SJSA1 (cell line): ENCODE results near the gene ATRNL1. TPM values are rescaled to one million over a fixed set of nuclear protein-coding genes. Genes with fewer than 3 reads are reported as not detected.

Experiments used
- DNase-seq, 2 experiments: peaks; one replicate each; pipeline ENCODE4 v3.0.0-alpha.2; 2015 to 2020; ENCODE audit warnings: low spot score in 2 of 2, low read depth in 1 of 2
- H3K27ac ChIP-seq: fragments of 250-450 bp; sonication (Bioruptor Pico); 2 replicates; pipeline ENCODE4 v1.5.1; 2020; ENCODE audit warnings: mild to moderate bottlenecking, moderate library complexity
- H3K27me3 ChIP-seq: fragments of 250-450 bp; sonication (Bioruptor Pico); replicated peaks from 2 replicates; pipeline ENCODE4 v1.5.1; 2020; ENCODE audit warnings: mild to moderate bottlenecking, moderate library complexity
- H3K36me3 ChIP-seq: fragments of 250-450 bp; sonication (Bioruptor Pico); 2 replicates; pipeline ENCODE4 v1.5.1; 2020; ENCODE audit warnings: mild to moderate bottlenecking
- H3K4me1 ChIP-seq: fragments of 250-450 bp; sonication (Bioruptor Pico); replicated peaks from 2 replicates; pipeline ENCODE4 v1.6.1; 2021; ENCODE audit warnings: mild to moderate bottlenecking
- H3K4me3 ChIP-seq: fragments of 250-450 bp; sonication (Bioruptor Pico); 2 replicates; pipeline ENCODE4 v1.5.1; 2020; ENCODE audit warnings: mild to moderate bottlenecking
- H3K9me3 ChIP-seq: fragments of 250-450 bp; sonication (Bioruptor Pico); replicated peaks from 2 replicates; pipeline ENCODE4 v1.5.1; 2020; ENCODE audit warnings: mild to moderate bottlenecking
- total RNA-seq: library from RNA; depleted of rRNA; stranded (reverse); fragments of >200 nt; shearing (Covaris generic); gene quantifications from 2 replicates; pipeline ENCODE4 v1.2.3, GENCODE V29; 2014

ATRNL1 gene
- total RNA-seq, 1 experiment from 2014 or later = 32.1 TPM

DNA sequence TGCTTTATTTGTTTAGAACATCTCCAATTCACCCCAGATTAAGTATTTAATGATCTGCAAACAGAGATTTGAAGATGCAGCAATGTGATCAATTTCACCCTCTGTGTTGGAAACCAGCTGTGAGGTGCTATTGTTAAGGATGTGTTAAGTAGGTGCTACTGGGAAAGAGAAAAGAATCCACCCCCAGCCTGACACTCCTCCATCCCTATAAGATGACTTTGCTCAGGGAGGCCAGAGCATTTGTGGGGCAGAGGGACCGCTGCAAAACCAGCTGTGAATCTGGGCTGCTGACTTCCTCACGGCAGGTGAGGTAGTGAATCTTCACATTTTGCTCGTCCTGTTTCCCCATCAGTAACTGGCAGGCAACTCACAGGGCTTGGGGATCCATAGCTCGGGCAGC is 882.3 kb downstream of the ATRNL1 start:
- H3K4me1 ChIP-seq = peaks cover 3% of the 10 kb centered on the region
- H3K27ac ChIP-seq = no peak overlapping the region
- no peak overlapping the region for H3K4me3 ChIP-seq
- H3K27me3 ChIP-seq = no peaks in the 10 kb centered on the region
- no peaks in the 10 kb centered on the region for H3K36me3 ChIP-seq
- no peak for DNase-seq
- H3K9me3 ChIP-seq = no peaks in the 10 kb centered on the region

DNA sequence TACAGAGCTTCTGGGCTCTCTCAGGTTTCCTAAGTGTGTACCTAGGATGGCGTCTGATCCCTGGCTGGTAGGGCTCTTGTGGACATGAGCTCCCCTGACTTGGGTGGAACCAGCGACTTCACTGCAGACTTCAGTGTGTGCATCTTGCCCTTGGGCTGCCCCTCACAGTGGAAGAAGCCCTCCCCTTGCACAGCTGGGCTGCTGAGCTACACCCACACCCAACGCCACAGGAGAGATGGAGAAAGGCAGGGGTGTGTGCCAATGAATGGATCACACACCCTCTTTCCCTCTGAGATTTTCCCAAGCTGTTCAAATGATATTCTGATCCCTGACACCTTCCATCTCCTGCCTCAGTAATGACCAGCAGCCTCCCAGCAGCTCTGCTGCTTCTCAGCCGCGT is 883.2 kb downstream of the ATRNL1 start:
- H3K36me3 ChIP-seq = no peaks in the 10 kb centered on the region

DNA sequence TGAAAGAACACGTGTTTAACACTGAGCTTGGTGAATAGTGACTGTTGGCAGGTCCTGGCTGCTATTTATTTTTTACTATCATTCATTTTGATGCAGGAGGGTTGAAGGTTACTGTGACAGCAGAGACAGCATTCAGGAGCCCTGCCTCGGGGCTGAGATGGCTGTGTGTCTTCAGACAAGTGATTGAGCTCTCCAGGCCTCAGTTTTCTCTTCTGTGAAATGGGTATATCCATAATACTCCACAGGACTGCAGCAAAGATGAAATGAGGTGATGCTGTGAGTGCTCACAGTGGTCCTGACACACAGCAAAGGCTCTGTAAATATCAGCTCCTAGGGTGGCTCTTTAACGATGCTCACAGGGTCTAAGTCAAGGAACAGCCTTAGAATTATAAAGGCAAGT is 884.7 kb downstream of the ATRNL1 start:
- no peak overlapping the region for H3K4me3 ChIP-seq
- no peak for DNase-seq
- H3K36me3 ChIP-seq = no peaks in the 10 kb centered on the region
- H3K4me1 ChIP-seq = peaks cover 13% of the 10 kb centered on the region
- H3K27ac ChIP-seq = no peak overlapping the region
- H3K27me3 ChIP-seq = no peaks in the 10 kb centered on the region
- H3K9me3 ChIP-seq = no peaks in the 10 kb centered on the region

More for the DNA sequence above, 883.2 kb downstream of the ATRNL1 start:
- H3K9me3 ChIP-seq = no peaks in the 10 kb centered on the region
- no peak overlapping the region for H3K27ac ChIP-seq
- H3K4me1 ChIP-seq = peaks cover 11% of the 10 kb centered on the region
- H3K4me3 ChIP-seq = no peak overlapping the region
- no peaks in the 10 kb centered on the region for H3K27me3 ChIP-seq
- DNase-seq = no peak

DNA sequence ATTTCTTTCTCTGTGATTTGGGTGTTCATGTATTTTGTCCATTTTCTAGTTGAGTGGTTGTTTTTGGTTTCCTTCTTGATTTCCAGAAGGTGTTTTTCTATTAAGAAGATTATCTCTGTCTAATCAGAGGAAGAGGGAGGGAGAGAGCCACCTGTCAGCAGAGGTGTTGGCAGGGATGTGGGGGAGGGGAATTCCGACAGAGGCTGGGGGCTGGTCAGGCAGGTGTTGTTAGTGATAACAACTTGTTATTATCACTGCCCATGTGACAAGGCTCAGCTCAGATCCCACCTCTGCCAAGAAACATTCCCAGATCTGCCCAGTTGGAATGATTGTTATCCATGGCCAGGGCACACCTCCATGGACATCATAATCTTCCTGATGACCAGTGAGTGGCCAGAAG is 886.4 kb downstream of the ATRNL1 start:
- Histone ChIP-seq H3K4me1 (peaks cover 13% of the 10 kb centered on the region), H3K4me3 (no peak overlapping the region), H3K27me3 (no peaks in the 10 kb centered on the region), H3K9me3 (no peaks in the 10 kb centered on the region), H3K36me3 (no peaks in the 10 kb centered on the region), H3K27ac (no peak overlapping the region)
- DNase-seq = no peak

DNA sequence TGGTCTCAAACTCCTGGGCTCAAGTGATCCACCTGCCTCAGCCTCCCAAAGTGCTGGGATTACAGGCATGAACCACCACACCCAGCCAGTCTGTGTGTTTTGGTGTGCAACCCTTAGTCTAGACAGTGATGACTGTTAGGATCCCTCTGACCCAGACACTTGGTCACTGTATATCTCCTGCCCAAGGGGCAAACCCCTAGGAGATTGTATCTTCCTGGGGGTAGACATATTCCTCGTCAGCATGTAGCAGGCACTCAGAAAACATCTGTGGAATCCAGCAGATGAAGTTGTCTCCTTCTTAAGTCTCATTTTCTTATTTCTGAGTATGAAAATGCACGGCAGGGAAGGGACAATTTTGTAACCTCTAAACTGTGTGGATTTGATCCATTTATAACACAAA is 887.3 kb downstream of the ATRNL1 start:
- Histone ChIP-seq H3K9me3 (no peaks in the 10 kb centered on the region), H3K27me3 (no peaks in the 10 kb centered on the region), H3K36me3 (no peaks in the 10 kb centered on the region), H3K4me3 (no peak overlapping the region), H3K27ac (no peak overlapping the region), H3K4me1 (peaks cover 13% of the 10 kb centered on the region)
- DNase-seq = no peak

DNA sequence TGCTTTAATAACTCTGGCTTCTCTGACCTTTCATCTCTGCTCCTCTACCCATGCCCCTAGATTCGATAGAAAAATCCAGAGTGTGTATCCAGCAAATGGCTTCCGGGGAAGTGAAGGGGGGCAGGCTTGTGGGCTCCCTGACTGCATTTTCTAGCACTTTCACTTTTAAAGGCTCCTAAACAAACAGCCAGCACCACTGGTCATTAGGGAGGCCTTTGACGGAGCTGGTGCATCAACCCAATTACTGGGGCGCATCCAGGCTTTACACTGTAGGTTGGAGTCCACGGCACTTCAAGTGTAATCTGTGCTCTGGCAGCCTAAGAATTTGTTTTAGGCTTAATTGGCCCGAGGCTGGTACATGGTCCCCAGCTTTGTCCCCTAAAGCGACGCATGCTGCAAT is 887.9 kb downstream of the ATRNL1 start:
- no peak overlapping the region for H3K4me3 ChIP-seq

DNA sequence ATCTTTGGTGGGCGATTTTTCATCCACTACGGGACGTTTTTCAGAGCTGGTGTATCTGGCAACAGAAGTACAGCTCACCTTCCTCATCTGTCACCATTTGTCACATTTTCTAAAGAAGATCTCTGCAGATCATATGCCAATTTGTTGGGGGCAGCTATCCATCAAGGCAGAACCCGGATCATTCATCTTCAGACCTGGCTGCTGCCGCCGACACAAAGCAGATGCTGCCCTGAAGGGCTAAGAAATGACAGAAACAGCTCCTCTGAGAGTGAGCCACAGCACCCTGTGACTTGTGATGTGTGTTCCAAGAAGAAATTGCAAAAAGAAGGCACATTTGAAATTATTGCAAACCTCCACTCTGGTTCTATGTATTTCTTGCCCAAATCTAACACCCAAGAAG is 888.9 kb downstream of the ATRNL1 start:
- Histone ChIP-seq H3K27ac (no peak overlapping the region), H3K4me3 (no peak overlapping the region), H3K27me3 (no peaks in the 10 kb centered on the region), H3K9me3 (no peaks in the 10 kb centered on the region), H3K36me3 (no peaks in the 10 kb centered on the region), H3K4me1 (peaks cover 13% of the 10 kb centered on the region)
- DNase-seq = no peak

More for the DNA sequence above, 887.9 kb downstream of the ATRNL1 start:
- Histone ChIP-seq H3K27me3 (no peaks in the 10 kb centered on the region), H3K27ac (no peak overlapping the region), H3K36me3 (no peaks in the 10 kb centered on the region), H3K4me1 (peaks cover 13% of the 10 kb centered on the region), H3K9me3 (no peaks in the 10 kb centered on the region)
- peak in 1 of 2 experiments; percentile 14 for DNase-seq

DNA sequence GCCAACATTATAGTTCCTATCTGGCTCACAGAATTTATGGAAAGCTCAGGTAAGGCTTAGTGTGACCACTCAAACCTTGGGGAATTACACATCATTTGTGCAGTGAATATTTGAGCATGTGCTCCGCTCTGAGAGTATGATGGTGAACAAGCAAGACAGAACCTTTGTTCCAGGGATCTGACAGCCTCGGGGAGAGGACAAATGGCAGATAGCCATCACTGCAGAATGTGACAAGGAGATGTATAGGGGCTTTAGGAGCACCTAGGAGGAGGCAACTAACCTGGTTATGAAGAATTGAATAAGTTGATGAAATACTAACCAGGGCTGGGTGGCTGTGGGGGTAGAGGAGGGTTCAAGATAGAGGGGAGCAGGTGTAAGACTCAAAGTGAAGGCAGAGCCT is 889.4 kb downstream of the ATRNL1 start:
- Histone ChIP-seq H3K9me3 (no peaks in the 10 kb centered on the region), H3K4me1 (peaks cover 13% of the 10 kb centered on the region), H3K27ac (no peak overlapping the region), H3K4me3 (no peak overlapping the region), H3K27me3 (no peaks in the 10 kb centered on the region), H3K36me3 (no peaks in the 10 kb centered on the region)
- no peak for DNase-seq

DNA sequence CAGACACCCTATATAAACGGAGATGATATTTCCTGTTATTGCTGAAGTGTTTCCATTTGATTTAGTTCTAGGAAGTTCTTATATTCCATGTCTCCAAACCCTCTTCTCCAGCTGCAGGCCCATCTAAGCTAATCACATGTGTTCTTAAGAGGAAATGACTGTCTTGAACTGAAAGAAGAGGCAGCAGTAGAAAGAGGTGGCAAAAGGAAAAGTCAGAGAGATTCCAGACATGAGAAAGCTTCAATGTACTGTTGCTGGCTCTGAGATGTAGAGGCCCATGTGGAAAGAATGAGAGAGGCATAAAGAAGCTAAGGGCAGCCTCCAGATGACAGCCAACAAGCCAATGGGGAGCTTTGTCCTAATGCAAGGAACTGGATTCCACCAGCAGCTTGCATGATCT is 892.6 kb downstream of the ATRNL1 start:
- Histone ChIP-seq H3K27ac (no peak overlapping the region), H3K36me3 (no peaks in the 10 kb centered on the region), H3K27me3 (no peaks in the 10 kb centered on the region), H3K4me1 (peaks cover 7% of the 10 kb centered on the region), H3K4me3 (no peak overlapping the region), H3K9me3 (no peaks in the 10 kb centered on the region)
- no peak for DNase-seq

DNA sequence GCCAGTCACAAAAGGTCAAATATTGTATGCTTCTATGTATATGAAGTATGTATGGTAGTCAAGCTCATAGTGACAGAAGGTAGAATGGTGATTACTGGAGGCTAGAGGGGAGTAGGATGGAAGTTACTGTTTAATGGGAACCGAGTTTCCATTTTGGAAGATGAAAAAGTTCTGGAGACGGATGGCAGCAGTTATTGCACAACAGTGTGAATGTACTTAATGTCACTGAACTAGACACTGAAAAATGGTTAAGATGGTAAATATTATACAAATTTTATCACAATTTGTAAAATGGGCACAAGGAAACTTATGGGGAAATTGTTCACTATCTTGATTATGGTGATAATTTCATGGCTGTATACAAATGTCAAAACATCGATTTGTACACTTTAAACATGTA is 895.2 kb downstream of the ATRNL1 start:
- Histone ChIP-seq H3K4me1 (no peaks in the 10 kb centered on the region), H3K27me3 (no peaks in the 10 kb centered on the region), H3K27ac (no peak overlapping the region), H3K9me3 (no peaks in the 10 kb centered on the region), H3K4me3 (no peak overlapping the region), H3K36me3 (no peaks in the 10 kb centered on the region)
- DNase-seq = no peak

DNA sequence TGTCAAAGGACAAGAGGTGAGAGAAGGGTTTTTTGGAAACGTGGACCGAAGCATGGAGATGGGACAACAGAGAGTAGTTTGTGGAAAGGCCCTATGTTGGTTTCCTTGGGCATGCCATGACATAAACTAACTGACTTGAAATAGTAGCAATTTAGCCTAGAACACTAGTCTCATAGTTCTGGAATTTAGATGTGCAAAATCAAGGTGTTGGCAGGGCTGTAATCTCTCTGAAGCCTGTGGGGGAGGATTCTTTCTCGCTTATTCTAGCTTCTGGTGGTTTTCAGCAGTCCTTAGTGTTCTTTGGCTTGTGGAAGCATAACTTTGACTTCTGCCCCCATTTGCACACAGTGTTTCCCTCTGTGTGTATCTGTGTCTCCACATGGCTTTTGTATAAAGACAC is 896.5 kb downstream of the ATRNL1 start:
- no peaks in the 10 kb centered on the region for H3K36me3 ChIP-seq
- DNase-seq = no peak
- no peak overlapping the region for H3K27ac ChIP-seq
- no peak overlapping the region for H3K4me3 ChIP-seq
- no peaks in the 10 kb centered on the region for H3K4me1 ChIP-seq
- H3K9me3 ChIP-seq = no peaks in the 10 kb centered on the region; the same call in 1 of the 2 replicates
- H3K27me3 ChIP-seq = no peaks in the 10 kb centered on the region

DNA sequence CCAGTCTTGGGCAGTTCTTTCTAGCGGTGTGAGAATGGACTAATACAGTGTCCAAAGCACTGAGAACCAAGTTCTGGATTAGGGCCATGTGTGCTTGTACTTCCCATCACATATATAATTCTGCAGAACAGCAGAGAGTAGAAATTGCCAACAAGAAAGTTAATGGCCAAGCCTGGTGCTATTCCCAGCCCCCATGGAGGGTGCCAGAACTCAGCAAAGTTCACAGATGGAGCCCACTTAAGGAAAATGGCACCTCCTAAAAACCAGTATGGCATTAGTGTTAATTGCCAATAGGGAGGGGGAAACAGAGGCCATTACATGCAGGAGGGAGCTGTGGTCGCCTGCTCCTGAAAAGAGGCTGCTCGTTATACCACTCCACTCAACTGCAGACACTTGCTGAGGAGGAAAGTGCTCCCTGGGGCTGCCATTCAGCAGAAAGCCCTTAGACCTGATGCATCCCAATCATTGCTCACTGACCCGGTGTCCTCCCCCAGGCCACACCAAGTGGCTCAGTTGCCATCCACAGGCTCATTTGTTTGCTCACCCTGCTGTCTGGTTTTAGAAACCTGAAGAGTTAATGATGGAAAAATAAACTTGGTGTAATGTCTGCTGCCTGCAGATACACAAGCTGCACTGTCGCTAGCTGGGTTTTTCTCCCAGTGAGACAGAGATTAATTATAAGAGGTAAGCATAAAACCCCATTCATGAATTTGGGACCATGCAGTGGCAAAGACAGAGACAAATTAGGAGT is 899.2 kb downstream of the ATRNL1 start:
- Histone ChIP-seq H3K27me3 (no peaks in the 10 kb centered on the region), H3K36me3 (no peaks in the 10 kb centered on the region), H3K9me3 (no peaks in the 10 kb centered on the region; the same call in 1 of the 2 replicates), H3K4me3 (no peak overlapping the region), H3K4me1 (no peaks in the 10 kb centered on the region), H3K27ac (no peak overlapping the region)
- no peak for DNase-seq

DNA sequence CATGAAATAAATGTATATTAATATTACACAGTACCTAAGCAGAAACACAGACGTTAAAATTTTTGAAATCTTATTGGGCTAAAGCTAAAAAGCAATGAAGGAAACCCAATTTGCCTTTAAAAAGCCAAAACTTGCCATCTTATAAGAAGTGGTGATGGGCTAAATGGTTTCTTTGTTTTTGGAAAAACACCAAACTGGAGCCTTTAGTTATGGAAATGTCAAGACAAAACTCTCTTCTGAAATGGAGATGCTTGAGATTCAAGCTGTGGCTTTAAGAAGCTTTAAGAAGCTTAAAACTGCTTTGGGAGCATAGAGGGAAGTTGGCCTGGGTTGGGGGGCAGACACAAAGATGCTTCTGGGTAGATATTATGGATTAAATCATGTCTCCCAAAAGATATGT is 902.9 kb downstream of the ATRNL1 start:
- no peak overlapping the region for H3K4me3 ChIP-seq
- DNase-seq = no peak
- H3K27ac ChIP-seq = no peak overlapping the region
- no peaks in the 10 kb centered on the region; the same call in 1 of the 2 replicates for H3K9me3 ChIP-seq
- no peaks in the 10 kb centered on the region for H3K4me1 ChIP-seq
- H3K36me3 ChIP-seq = no peaks in the 10 kb centered on the region
- H3K27me3 ChIP-seq = no peaks in the 10 kb centered on the region

DNA sequence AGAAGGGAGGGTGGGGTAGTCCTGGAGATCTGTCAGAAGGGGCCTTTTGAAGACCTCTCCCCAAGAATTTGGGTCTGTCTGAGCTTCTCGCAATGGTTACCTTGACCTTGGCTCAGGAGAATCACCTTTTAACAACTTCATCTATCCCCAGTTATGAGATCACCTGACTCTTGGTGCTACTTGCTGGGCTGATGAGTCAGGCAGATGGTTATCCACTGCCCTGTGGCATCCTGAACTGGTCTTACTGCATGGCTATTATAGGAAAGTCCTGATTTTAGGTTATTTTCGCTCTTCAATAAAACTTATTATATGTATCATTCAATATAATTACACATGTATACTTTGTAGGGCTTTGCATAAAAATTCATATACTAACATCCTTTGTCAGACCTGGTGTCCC is 905.1 kb downstream of the ATRNL1 start:
- Histone ChIP-seq H3K36me3 (no peaks in the 10 kb centered on the region), H3K27me3 (no peaks in the 10 kb centered on the region), H3K9me3 (no peaks in the 10 kb centered on the region; the same call in 1 of the 2 replicates), H3K4me3 (no peak overlapping the region), H3K27ac (no peak overlapping the region), H3K4me1 (no peaks in the 10 kb centered on the region)
- no peak for DNase-seq
